HEK293 (cell line): ENCODE measurements around the gene EME1.

Experiments
- CTCF ChIA-PET: fragments of 350-600 bp; formaldehyde crosslinking; extraction: SDS; loops from one replicate; lab custom pipeline; 2021; ENCODE audit warnings: antibody characterized with exemption; lab: Yijun Ruan, JAX
- POLR2A ChIA-PET: fragments of 300-600 bp; formaldehyde crosslinking; extraction: SDS; loops from one replicate; lab custom pipeline; 2020; ENCODE audit warnings: antibody characterized with exemption, inconsistent platforms; lab: Yijun Ruan, JAX
- H3K27ac ChIP-seq: fragments of 200-500 bp; sonication (Bioruptor generic); 2 replicates; pipeline ENCODE4 v1.5.1; 2014; ENCODE audit warnings: low read depth, low read length, control low read depth, inconsistent platforms; ENCODE audit errors: extremely low read depth
- H3K36me3 ChIP-seq, 2 experiments: fragments of 200-500 bp in 1 of 2; sonication (Bioruptor generic) in 1 of 2; 1 replicate in 1 of 2; 2 replicates in 1 of 2; pipeline ENCODE4 v1.5.1; 2014 to 2017; ENCODE audit warnings: inconsistent platforms in 2 of 2, low read length in 2 of 2; ENCODE audit not compliant: control insufficient read depth in 2 of 2, insufficient read depth in 1 of 2
- H3K4me1 ChIP-seq: fragments of 200-500 bp; sonication (Bioruptor generic); 2 replicates; pipeline ENCODE4 v1.5.1; 2014; ENCODE audit warnings: mild to moderate bottlenecking, low read length, inconsistent platforms; ENCODE audit not compliant: control insufficient read depth, insufficient read depth
- H3K4me3 ChIP-seq: 2 replicates; pipeline ENCODE4 v1.5.1; 2011; ENCODE audit warnings: low read depth, mild to moderate bottlenecking, control low read depth, low read length, moderate library complexity
- H3K9me3 ChIP-seq: fragments of 200-500 bp; sonication (Bioruptor generic); 2 replicates; pipeline ENCODE4 v1.5.1; 2014; ENCODE audit warnings: low read depth, low read length, inconsistent platforms; ENCODE audit not compliant: control insufficient read depth, insufficient read depth
- EGR2 ChIP-seq: fragments of 450-650 bp; formaldehyde crosslinking; IDR thresholded peaks from 2 replicates; pipeline ENCODE4 v1.5.1; 2016; ENCODE audit warnings: low read depth, missing biosample characterization, missing genetic modification characterization
- IKZF3 ChIP-seq: fragments of 450-650 bp; IDR thresholded peaks from 2 replicates; pipeline ENCODE4 v1.5.0; 2018; ENCODE audit warnings: missing biosample characterization, mild to moderate bottlenecking, missing genetic modification characterization, moderate library complexity
- MYNN ChIP-seq: fragments of 450-650 bp; formaldehyde crosslinking; IDR thresholded peaks from 2 replicates; pipeline ENCODE4 v1.5.1; 2016; ENCODE audit warnings: missing biosample characterization, missing genetic modification characterization, borderline replicate concordance
- MZF1 ChIP-seq: fragments of 450-650 bp; formaldehyde crosslinking; IDR thresholded peaks from 2 replicates; pipeline ENCODE4 v1.5.1; 2017; ENCODE audit warnings: missing biosample characterization, missing genetic modification characterization, borderline replicate concordance
- PATZ1 ChIP-seq: fragments of 450-650 bp; formaldehyde crosslinking; IDR thresholded peaks from 2 replicates; pipeline ENCODE4 v1.5.1; 2016; ENCODE audit warnings: missing biosample characterization, missing genetic modification characterization
- REST ChIP-seq: fragments of 450-650 bp; formaldehyde crosslinking; IDR thresholded peaks from 2 replicates; pipeline ENCODE4 v1.5.1; 2016; ENCODE audit warnings: missing biosample characterization, missing genetic modification characterization
- TSHZ1 ChIP-seq: fragments of 450-650 bp; formaldehyde crosslinking; IDR thresholded peaks from 2 replicates; pipeline ENCODE4 v1.5.1; 2016; ENCODE audit warnings: missing biosample characterization, missing genetic modification characterization, borderline replicate concordance
- ZBTB6 ChIP-seq: fragments of 450-650 bp; formaldehyde crosslinking; IDR thresholded peaks from 2 replicates; pipeline ENCODE4 v1.5.1; 2017; ENCODE audit warnings: missing biosample characterization, missing genetic modification characterization
- ZFP3 ChIP-seq: fragments of 450-650 bp; formaldehyde crosslinking; IDR thresholded peaks from 2 replicates; pipeline ENCODE4 v1.5.1; 2016; ENCODE audit warnings: low read depth, missing biosample characterization, missing genetic modification characterization
- ZNF10 ChIP-seq: fragments of 450-650 bp; formaldehyde crosslinking; IDR thresholded peaks from 2 replicates; pipeline ENCODE4 v1.5.1; 2017; ENCODE audit warnings: missing biosample characterization, missing genetic modification characterization
- ZNF138 ChIP-seq: fragments of 450-650 bp; formaldehyde crosslinking; IDR thresholded peaks from 2 replicates; pipeline ENCODE4 v1.5.1; 2016; ENCODE audit warnings: missing biosample characterization, missing genetic modification characterization, borderline replicate concordance
- ZNF140 ChIP-seq: fragments of 450-650 bp; formaldehyde crosslinking; IDR thresholded peaks from 2 replicates; pipeline ENCODE4 v1.5.1; 2016; ENCODE audit warnings: missing biosample characterization, missing genetic modification characterization
- ZNF16 ChIP-seq: fragments of 450-650 bp; formaldehyde crosslinking; IDR thresholded peaks from 2 replicates; pipeline ENCODE4 v1.5.1; 2016; ENCODE audit warnings: low read depth, missing biosample characterization, missing genetic modification characterization
- ZNF2 ChIP-seq: fragments of 450-650 bp; formaldehyde crosslinking; IDR thresholded peaks from 2 replicates; pipeline ENCODE4 v1.5.1; 2016; ENCODE audit warnings: missing biosample characterization, missing genetic modification characterization
- ZNF214 ChIP-seq: fragments of 450-650 bp; formaldehyde crosslinking; IDR thresholded peaks from 2 replicates; pipeline ENCODE4 v1.5.1; 2017; ENCODE audit warnings: missing biosample characterization, mild to moderate bottlenecking, missing genetic modification characterization, borderline replicate concordance
- ZNF311 ChIP-seq: fragments of 450-650 bp; formaldehyde crosslinking; IDR thresholded peaks from 2 replicates; pipeline ENCODE4 v1.5.1; 2017; ENCODE audit warnings: missing biosample characterization, missing genetic modification characterization, borderline replicate concordance
- ZNF350 ChIP-seq: fragments of 450-650 bp; formaldehyde crosslinking; IDR thresholded peaks from 2 replicates; pipeline ENCODE4 v1.5.0; 2017; ENCODE audit warnings: missing biosample characterization, mild to moderate bottlenecking, missing genetic modification characterization
- ZNF513 ChIP-seq: fragments of 450-650 bp; IDR thresholded peaks from 2 replicates; pipeline ENCODE4 v1.5.1; 2018; ENCODE audit warnings: missing biosample characterization, missing genetic modification characterization
- ZNF555 ChIP-seq: fragments of 450-650 bp; formaldehyde crosslinking; conservative IDR thresholded peaks from 2 replicates; pipeline ENCODE4 v1.5.1; 2017; ENCODE audit warnings: missing biosample characterization, mild to moderate bottlenecking, missing genetic modification characterization, inconsistent platforms
- ZNF600 ChIP-seq: fragments of 450-650 bp; formaldehyde crosslinking; IDR thresholded peaks from 2 replicates; pipeline ENCODE4 v1.5.1; 2016; ENCODE audit warnings: missing biosample characterization, missing genetic modification characterization
- ZNF624 ChIP-seq: fragments of 450-650 bp; formaldehyde crosslinking; IDR thresholded peaks from 2 replicates; pipeline ENCODE4 v1.5.1; 2017; ENCODE audit warnings: missing biosample characterization, missing genetic modification characterization
- ZNF670 ChIP-seq: fragments of 450-650 bp; formaldehyde crosslinking; IDR thresholded peaks from 2 replicates; pipeline ENCODE4 v1.5.1; 2016; ENCODE audit warnings: missing biosample characterization, missing genetic modification characterization, low read depth
- ZNF701 ChIP-seq: fragments of 450-650 bp; formaldehyde crosslinking; IDR thresholded peaks from 2 replicates; pipeline ENCODE4 v1.5.1; 2016; ENCODE audit warnings: missing biosample characterization, missing genetic modification characterization
- ZNF707 ChIP-seq: fragments of 450-650 bp; formaldehyde crosslinking; IDR thresholded peaks from 2 replicates; pipeline ENCODE4 v1.5.1; 2016; ENCODE audit warnings: missing biosample characterization, missing genetic modification characterization

EME1 gene

GRCh38 chr17:50406578-50406977, 33.5 kb downstream of the EME1 start (continued):
- TF ChIP-seq TSHZ1 (tag by site-specific recombination): no peak
- TF ChIP-seq MZF1 (tag by site-specific recombination): no peak
- no peak for TF ChIP-seq ZNF138 (tag by site-specific recombination)
- TF ChIP-seq ZNF555 (tag by site-specific recombination): no peak
- TF ChIP-seq PATZ1 (tag by site-specific recombination): no peak

- Histone ChIP-seq H3K4me3 (no peak overlapping the region), H3K36me3 (no peaks in the 10 kb centered on the region), H3K4me1 (no peaks in the 10 kb centered on the region), H3K9me3 (no peaks in the 10 kb centered on the region), H3K27ac (no peak overlapping the region)
- ChIA-PET POLR2A (interaction anchor here (1.9 kb wide), 1 partner anchor 11 kb away, joined by 5 read pairs; the partner anchor contains the start of gene LRRC59), CTCF (interaction anchor here (0.7 to 3.4 kb wide), 2 partner anchors 10 to 93 kb away, joined by 6 to 39 read pairs; partner anchors contain the start of gene LRRC59)
- TF ChIP-seq ZNF624 (tag by site-specific recombination) (no peak), MYNN (tag by site-specific recombination) (no peak), ZNF140 (tag by site-specific recombination) (no peak), IKZF3 (no peak), ZNF670 (no peak), EGR2 (tag by site-specific recombination) (no peak), ZNF10 (tag by site-specific recombination) (no peak), ZNF350 (tag by site-specific recombination) (no peak), ZNF707 (tag by site-specific recombination) (no peak), ZFP3 (tag by site-specific recombination) (no peak), ZBTB6 (no peak), ZNF600 (tag by site-specific recombination) (no peak), ZNF311 (tag by site-specific recombination) (no peak), REST (tag by site-specific recombination) (no peak), ZNF2 (no peak), ZNF214 (tag by site-specific recombination) (no peak), ZNF16 (tag by site-specific recombination) (no peak), ZNF513 (tag by site-specific recombination) (no peak), ZNF701 (tag by site-specific recombination) (no peak)
- TF ChIP-seq, all 188 proteins: peak for 0
Measured at GRCh38 chr17:50407921-50408320, 34.9 kb downstream of the EME1 start.
